Mucosa of descending colon (tissue), 3 donors: Measurements from ENCODE around the gene TRDMT1. TPM values are rescaled to one million over a fixed set of nuclear protein-coding genes. Genes with fewer than 3 reads are reported as not detected.

Experiments
- ATAC-seq: fragments of 200-7000 bp; cut with Tn5 transposase; one replicate; pipeline ENCODE4 v1.9.1; 2020; ENCODE audit warnings: mild to moderate bottlenecking, moderate library complexity
- DNase-seq, 3 donors: peaks; one replicate each; pipeline ENCODE4 v3.0.0-alpha.2; 2020
- H3K36me3 ChIP-seq: fragments of 200-600 bp; one replicate; pipeline ENCODE4 v1.8.0; 2021; ENCODE audit warnings: low read depth, mild to moderate bottlenecking
- H3K4me1 ChIP-seq: fragments of 200-600 bp; one replicate; pipeline ENCODE4 v1.8.0; 2021; ENCODE audit warnings: low read depth, mild to moderate bottlenecking
- H3K4me3 ChIP-seq: fragments of 200-600 bp; one replicate; pipeline ENCODE4 v1.8.0; 2021; ENCODE audit warnings: mild to moderate bottlenecking
- H3K9me3 ChIP-seq: fragments of 200-600 bp; one replicate; pipeline ENCODE4 v1.8.0; 2021; ENCODE audit warnings: mild to moderate bottlenecking
- intact Hi-C, 2 donors: fragments of 100-400 bp; cut with DNase I in 1 of 2; cut with micrococcal nuclease in 1 of 2; formaldehyde crosslinking; loops; one replicate each; pipeline versions ENCODE4 v1.11.0 to v1.11.1; 2022; cut with DNase I, micrococcal nuclease
- total RNA-seq, 3 donors: library from RNA; stranded (reverse); fragmentation: NEBNext Ultra II Directional in 2 of 3; extraction: Animal tissue kit (Norgen Biotek cat#: 25700) in 2 of 3; gene quantifications; one replicate each; pipeline versions ENCODE4 v1.2.1 to v1.2.4, GENCODE V29; 2021 to 2023
- TF ChIP-seq, protein P1 (sequence below): fragments of 200-600 bp; IDR thresholded peaks from one replicate; pipeline ENCODE4 v1.8.0; 2022; ENCODE audit warnings: antibody characterized with exemption, mild to moderate bottlenecking
- donor health status: DM: no; HTN: no; CAD: no; lungs with moderate emphysema.
- donor health status: DM: no; HTN: no; CAD: no.
- donor health status: DM: no; HTN: yes; CAD: no.

Gene TRDMT1
- total RNA-seq, 3 donors from 2014 or later, result 4.7 to 7.8 (median 7.4) TPM

GRCh38 chr10:17216901-17217395, 15.5 kb upstream of the TRDMT1 start:
- H3K4me1 ChIP-seq, result no peaks in the 10 kb centered on the region
- intact Hi-C loops, result no loop called here
- H3K9me3 ChIP-seq, result no peaks in the 10 kb centered on the region
- TF ChIP-seq, protein P1, sequence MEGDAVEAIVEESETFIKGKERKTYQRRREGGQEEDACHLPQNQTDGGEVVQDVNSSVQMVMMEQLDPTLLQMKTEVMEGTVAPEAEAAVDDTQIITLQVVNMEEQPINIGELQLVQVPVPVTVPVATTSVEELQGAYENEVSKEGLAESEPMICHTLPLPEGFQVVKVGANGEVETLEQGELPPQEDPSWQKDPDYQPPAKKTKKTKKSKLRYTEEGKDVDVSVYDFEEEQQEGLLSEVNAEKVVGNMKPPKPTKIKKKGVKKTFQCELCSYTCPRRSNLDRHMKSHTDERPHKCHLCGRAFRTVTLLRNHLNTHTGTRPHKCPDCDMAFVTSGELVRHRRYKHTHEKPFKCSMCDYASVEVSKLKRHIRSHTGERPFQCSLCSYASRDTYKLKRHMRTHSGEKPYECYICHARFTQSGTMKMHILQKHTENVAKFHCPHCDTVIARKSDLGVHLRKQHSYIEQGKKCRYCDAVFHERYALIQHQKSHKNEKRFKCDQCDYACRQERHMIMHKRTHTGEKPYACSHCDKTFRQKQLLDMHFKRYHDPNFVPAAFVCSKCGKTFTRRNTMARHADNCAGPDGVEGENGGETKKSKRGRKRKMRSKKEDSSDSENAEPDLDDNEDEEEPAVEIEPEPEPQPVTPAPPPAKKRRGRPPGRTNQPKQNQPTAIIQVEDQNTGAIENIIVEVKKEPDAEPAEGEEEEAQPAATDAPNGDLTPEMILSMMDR, result no peak
- H3K4me3 ChIP-seq, result no peak overlapping the region
- no peaks in the 10 kb centered on the region for H3K36me3 ChIP-seq
- ATAC-seq, result no peak
- no peak for DNase-seq

- no peak for DNase-seq
- Histone ChIP-seq H3K36me3 (no peaks in the 10 kb centered on the region), H3K4me1 (no peaks in the 10 kb centered on the region), H3K4me3 (no peak overlapping the region), H3K9me3 (no peaks in the 10 kb centered on the region)
- TF ChIP-seq, protein P1, result no peak
- ATAC-seq, result peak; percentile 98
- intact Hi-C loops, result no loop called here
Observed at GRCh38 chr10:17216217-17216900, 14.9 kb upstream of the TRDMT1 start.

- H3K9me3 ChIP-seq, result no peaks in the 10 kb centered on the region
- H3K4me3 ChIP-seq, result no peak overlapping the region
- H3K4me1 ChIP-seq, result no peaks in the 10 kb centered on the region
- TF ChIP-seq, protein P1, result no peak
- H3K36me3 ChIP-seq, result no peaks in the 10 kb centered on the region
- DNase-seq, result no peak
- intact Hi-C loops, result no loop called here
- ATAC-seq, result no peak
Observed at GRCh38 chr10:17215782-17216122, 14.3 kb upstream of the TRDMT1 start.

DNA sequence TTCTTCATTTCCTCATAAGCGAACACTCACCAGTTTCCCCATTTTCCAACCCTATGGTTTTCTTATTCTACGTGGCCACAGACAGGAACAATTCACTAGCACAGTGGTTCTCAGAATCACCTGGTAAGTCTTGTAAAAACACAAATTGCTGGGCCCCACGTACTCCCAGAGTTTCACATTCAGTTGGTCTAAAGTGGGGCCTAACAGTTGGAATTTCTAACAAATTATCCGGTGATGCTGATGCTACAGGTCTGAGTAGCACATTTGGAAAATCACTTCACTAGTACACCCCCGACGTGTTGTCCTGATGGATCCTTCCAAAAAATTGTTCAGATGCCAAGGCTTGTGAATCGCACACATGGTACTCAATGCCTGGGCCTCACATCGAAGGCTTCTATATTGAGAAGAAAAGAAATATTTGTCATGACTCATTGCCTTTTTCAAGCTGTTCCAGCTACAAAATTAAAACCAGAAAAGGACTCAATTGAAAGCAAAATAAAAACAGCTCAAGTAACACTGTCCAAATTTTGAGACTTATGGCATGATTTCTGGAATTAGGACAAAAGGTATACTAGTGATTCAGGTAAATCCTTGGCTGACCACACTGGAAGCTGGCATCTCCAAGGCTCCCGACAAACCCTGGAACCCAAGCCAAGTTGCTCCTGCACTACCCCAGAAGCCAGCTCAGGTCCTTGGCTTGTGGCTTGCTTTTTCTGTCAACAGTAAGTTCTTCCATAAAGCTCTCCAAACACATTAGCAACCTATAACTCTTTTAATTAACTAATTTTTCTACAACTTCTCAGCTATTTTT, 13.7 kb upstream of the TRDMT1 start:
- intact Hi-C loops, result no loop called here
- no peak for DNase-seq
- H3K4me3 ChIP-seq, result no peak overlapping the region
- ATAC-seq, result no peak
- H3K4me1 ChIP-seq, result no peaks in the 10 kb centered on the region
- TF ChIP-seq, protein P1, result no peak
- no peaks in the 10 kb centered on the region for H3K9me3 ChIP-seq
- no peaks in the 10 kb centered on the region for H3K36me3 ChIP-seq

- Histone ChIP-seq H3K4me3 (no peak overlapping the region), H3K9me3 (no peaks in the 10 kb centered on the region), H3K4me1 (no peaks in the 10 kb centered on the region), H3K36me3 (no peaks in the 10 kb centered on the region)
- no peak for ATAC-seq
- no peak for DNase-seq
- intact Hi-C loops, result no loop called here
- TF ChIP-seq, protein P1, result no peak
Observed at GRCh38 chr10:17214526-17214925, 13.1 kb upstream of the TRDMT1 start.
